Measurements from ENCODE around the gene ARL8B.

ARL8B gene

DNA sequence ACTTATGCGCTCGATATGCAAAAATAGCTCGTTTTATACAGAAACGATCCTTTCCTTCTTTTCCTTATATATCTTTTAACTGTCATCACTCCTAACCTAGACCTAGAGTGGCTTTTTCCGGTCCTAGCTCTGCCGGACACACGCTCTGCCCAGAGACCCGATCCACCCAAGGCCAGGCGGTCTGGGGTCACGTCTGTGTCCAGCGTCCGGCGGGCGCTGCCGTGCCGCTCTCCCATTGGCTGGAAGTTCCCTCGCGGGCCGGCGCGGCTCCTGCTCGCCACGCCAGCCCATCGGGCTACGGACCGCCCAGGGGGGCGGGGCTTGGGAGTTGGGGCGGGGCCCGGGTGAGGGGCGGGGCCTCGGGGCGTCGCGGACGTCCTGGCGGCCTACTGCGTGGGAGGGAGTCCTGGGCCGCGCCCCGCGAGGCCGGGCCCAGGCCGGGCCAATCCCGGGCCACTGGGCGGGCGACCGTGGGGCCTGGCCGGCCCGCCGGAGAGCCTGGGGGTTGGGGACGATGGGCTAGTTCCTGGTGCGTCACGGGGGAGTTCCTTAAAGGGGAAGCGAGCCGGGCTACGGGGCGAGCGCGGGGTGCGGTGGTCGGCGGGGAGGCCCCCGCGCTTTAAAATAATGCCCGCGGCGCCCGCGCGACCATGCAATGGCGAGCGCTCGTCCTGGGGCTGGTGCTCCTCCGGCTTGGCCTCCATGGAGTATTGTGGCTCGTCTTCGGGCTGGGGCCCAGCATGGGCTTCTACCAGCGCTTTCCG is 65.2 kb downstream of the ARL8B start, which contains the start of gene EDEM1:
Gene EDEM1 (plus strand): TSS at position 552 of the 764 bp plus-strand sequence. CDS start 99 bp downstream, at position 651.
- peak; percentile 99 for DNase-seq (ENCODE audit: low read depth)

DNA sequence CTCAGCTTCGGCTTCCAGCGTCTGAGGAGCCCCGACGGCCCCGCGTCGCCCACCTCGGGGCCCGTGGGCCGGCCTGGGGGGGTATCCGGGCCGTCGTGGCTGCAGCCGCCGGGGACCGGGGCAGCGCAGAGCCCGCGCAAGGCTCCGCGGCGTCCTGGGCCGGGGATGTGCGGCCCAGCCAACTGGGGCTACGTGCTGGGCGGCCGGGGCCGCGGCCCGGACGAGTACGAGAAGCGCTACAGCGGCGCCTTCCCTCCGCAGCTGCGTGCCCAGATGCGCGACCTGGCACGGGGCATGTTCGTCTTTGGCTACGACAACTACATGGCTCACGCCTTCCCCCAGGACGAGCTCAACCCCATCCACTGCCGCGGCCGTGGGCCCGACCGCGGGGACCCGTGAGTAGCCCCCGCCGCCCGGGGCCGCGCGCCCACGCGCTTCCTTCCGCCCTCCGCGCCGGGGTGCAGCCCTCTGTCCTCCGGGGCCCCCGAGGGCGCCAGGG is 65.9 kb downstream of the ARL8B start:
- DNase-seq (ENCODE audit: low read depth) = peak; percentile 48

DNA sequence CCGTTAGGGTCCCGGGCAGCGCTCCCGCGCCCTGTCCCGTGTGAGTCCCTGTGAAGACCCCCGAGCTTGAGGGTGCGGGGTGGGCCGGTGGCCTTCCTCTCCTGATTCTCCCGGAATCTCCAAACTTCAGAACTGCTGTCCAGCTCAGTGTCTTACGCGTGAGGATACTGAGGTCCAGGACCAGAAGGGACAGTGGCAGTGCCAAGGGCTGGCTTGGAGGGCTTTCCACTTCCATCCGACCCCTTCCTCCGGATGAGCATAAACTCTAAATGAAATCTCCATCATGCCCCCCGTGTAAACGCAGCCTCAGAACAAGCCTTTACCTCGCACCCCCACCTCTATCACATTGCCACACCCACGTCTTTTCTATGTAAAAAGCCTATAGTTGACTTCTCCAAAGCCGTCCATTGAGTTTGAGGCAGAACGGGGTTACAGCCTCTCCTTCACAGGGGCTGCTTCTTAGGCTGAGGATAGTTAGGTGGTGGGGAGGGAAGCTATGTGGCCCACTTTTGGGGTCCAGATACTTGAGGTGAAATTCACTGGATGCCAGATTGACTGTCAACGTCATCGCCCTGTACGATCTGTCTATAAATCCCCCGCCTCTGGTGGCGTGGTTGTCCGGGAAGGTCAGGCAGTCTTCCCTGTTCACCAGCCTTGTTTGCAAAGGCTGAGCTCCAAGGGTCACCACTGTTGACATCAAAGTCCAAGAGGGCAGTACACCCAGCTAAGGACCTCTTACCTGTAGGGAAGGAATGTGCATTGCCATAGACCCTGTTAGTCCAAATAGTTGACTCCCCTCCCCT is 66.5 kb downstream of the ARL8B start:
- DNase-seq (ENCODE audit: low read depth) = no peak

DNA sequence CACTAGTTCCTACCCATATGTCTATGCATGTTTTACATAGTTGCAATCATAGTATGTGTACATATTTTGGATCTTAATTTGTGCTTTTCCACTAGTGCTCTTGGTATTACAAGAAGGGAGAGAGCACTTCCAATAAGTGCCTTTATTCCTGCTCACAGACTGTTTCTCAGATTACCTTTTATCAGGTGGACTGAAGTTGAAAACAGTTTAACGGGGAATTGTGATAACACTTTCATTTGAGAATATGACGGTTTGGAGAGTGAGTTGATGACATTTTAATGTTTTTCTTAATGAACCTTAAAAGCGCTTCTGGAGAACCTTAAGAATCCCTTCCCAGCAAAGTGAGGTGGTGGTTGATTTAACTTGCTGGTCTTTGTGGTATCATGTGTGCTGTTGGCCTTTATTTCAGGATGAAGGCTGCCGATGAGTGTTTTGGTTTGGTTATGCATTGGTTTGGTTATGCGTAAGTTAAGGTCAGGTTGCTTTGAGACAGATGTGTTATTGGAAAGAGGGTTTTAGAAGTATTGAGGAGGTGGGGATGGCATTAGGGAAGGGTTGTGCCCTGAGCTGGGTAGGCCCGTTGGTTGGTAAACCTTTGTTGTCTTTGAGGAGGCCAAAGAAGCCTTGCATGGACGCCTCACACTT is 68.2 kb downstream of the ARL8B start:
- no peak for DNase-seq (ENCODE audit: low read depth)

DNA sequence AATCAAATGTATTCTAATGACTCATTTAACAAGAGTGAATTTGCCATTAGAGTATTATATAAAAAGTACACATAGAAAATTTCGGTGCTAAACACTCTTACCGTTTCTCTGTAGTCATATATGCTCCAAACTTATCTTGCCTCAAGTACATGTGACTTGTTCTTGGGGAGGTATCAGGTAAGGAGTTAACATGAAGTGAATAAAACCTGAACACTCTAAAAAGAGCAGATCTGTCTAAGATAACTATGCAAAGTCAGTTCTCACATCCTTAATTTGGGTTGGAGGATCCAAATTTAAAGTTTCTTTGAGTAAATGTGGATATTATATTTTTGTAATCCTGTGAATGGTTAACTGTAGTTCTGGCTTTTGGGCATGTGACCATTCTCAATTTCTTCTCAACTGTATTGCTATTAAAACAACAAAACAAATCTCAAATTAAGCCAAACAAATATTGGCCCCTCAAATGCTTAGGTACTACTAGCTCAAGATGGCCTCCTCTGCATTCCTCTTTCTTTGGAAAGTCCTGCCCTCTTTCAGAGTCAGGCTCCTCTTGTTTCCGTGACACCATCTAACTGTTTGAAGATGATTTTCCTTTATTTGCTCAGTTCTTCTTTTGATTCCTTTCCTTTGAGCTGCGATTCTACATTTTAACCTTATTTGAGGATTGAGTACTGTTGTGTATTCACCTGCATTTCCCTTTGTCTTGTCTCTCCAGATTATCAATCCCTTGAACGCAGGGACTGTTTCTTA is 69.6 kb downstream of the ARL8B start:
- DNase-seq (ENCODE audit: low read depth) = no peak

GRCh38 chr3:5192571-5193365 is 70.7 kb downstream of the ARL8B start:
- no peak for DNase-seq (ENCODE audit: low read depth)

DNA sequence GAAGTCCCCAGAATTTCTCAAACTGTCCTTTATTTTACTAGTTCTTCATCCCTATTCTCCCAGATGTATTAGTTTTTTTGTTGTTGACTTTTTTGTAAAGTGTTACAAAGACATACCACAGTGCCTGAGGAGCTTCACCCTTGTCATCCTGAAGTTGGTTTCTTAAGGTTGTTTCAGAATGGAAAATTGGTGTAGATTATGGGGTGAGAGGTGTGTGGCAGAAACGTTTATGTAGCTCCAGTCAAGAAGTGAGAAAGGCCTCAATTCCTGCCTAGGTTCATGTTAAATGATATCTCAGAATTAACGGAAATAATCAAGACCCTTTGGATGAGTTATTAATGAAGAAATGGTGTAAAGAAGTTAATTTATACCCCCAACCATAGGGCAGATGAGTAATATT is 72.2 kb downstream of the ARL8B start:
- no peak for DNase-seq (ENCODE audit: low read depth)

DNA sequence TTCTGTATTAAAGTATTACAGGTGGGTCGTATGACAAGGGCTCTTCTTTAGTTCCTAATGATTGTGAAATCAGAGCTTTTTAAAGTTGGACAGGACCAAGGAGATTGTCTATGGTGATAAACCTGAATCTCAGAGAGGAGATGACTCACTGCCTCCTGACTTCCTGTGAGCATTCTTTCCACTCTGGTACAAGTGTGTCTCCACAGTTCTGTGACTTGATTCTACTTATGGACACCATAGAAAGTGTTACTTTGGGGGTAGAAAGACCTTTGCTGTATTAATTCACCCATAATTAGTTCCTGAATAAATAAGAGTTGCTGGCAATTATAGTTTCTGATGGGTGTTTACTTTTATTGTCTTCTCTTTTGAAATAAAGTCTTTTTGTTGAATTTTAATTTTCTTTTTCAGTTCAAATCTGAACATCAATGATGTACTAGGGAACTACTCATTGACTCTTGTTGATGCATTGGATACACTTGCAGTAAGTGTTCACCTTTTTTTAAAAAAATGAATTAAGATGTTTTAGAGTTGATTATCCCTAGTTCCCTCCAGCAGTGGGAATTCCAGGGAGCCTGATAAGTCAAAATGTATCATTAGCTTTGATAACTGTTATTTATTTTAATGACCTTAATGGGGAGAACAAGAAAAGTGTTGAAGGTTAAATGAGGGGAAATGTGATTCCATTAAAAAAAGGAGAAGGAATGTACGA is 72.9 kb downstream of the ARL8B start:
- DNase-seq (ENCODE audit: low read depth) = no peak

DNA sequence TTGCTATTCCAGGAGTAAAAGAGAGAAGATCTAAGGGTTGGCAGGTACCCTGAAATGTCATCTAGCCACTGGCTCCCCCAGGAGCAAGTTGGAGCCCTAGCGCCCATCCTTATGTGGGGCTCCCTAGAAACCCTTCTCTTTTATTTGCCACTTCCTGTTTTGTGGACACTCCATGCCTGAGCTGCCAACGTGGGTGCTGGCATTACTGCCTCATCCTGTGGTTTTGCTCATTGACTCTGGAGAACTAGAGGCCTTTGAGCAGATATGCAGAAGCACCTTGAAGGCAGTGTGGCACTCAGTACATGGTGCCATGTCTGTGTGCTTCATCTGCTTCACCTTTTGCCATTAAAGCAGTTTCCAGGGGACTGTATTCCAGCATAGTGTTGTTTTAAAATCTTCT is 73.5 kb downstream of the ARL8B start:
- no peak for DNase-seq (ENCODE audit: low read depth)

DNA sequence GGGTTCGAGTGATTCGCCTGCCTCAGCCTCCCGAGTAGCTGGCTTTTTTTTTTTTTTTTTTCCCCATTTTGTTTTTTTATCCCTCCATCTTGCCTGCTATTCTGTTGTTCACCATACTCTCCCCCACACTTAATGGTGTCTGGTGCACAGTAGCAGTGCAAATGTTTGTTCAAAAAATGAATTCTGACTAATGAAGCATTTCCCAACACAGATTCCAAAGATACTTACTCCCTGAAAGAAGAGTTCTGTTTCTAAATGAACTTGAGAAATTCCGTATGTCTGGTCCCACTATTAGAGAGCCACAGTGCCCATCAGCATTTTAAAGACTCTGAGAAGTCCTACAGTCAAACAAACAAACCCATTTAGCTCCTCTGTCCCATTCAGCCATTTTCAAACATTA is 74.9 kb downstream of the ARL8B start:
- no peak for DNase-seq (ENCODE audit: low read depth)

DNA sequence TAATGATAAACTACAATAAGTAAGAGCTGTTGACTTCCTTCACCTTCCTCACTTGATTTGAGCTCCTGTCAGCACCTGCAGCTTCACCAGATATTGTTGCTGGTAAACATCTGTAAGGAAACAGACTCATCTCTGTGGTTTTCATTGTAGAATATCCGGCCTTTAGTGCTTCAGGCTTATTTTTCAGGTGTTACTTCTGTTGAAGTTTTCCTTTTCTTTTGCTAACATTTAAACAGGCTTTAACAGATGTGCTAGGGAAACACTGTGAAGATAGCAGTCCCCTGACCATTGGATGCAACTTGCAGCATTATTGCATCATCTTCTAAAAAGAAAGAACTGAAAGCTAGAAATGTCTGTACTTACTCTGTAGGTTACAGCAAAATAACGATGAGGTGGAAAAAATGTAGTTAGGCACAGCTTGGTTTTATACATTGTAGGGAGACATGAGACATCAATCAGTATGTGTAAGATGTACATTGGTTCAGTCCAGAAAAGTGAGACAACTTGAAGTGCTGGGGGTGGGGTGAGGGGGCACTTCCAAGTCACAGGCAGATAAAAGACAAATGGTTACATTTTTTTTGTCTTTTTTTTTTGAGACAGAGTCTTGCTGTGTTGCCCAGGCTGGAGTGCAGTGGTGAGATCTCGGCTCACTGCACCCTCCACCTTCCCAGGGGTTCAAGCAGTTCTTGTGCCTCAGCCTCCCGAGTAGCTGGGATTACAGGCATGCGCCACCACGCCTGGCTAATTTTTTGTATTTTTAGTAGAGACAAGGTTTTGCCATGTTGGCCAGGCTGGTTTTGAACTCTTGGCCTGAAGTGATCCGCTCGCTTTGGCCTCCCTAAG is 75.6 kb downstream of the ARL8B start:
- no peak for DNase-seq (ENCODE audit: low read depth)

GRCh38 chr3:5198313-5198677 is 76.2 kb downstream of the ARL8B start:
- no peak for DNase-seq (ENCODE audit: low read depth)

- no peak for DNase-seq (ENCODE audit: low read depth)
Measured at GRCh38 chr3:5198986-5199731, 77.1 kb downstream of the ARL8B start.

DNA sequence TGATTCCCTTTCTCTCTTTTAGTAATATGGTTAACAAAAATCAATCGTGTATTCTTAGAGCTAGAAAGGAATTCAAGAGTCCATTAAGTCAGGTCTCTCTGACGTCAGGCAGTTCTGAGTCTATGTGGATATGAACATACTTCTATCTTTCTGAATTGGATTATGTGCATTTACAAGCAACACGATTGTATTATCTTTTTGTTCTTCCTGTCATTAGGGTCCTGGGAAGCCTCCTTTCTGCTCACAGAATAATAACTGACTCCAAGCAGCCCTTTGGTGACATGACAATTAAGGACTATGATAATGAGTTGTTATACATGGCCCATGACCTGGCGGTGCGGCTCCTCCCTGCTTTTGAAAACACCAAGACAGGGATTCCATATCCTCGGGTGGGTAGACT is 79.4 kb downstream of the ARL8B start:
- DNase-seq (ENCODE audit: low read depth) = no peak

- no peak for DNase-seq (ENCODE audit: low read depth)
Measured at GRCh38 chr3:5202222-5202621, 80.1 kb downstream of the ARL8B start.

DNA sequence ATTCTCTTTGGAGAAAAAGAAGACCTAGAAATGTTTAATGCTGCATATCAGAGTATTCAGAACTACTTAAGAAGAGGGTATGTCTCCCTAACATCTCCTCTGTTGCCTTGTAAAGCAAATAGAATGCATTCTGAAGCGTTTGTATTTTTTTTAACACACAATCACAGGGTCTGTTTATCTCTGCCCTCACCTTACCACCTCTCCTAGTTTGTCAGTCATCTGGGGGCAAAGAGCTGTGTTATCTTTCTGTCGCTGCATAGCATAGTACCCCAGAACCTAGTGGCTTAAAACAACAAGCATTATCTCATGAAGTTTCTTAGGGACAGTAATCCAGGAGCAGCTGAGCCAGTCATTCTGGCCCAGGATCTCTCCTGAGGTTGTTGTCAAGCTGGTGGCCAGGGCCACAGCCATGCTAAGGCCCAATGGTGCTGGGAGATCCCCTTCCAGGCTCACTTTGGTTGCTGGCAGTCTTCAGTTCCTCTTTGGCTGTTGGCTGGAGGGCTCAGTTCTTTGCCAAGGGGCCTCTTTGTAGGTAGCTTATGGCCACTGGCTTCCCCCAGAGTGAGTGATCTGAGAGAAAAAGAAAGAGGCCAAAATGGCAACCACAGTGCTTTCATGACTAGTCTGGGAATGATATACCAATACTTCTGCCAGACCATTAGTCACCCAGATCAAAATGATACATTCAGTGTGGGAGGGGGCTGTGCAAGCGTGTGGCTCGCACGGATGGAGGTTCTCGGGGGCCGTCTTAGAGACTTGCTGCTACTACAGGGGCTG is 83.3 kb downstream of the ARL8B start:
- peak; percentile 50 for DNase-seq (ENCODE audit: low read depth)

GRCh38 chr3:5210926-5211325 is 88.8 kb downstream of the ARL8B start:
- DNase-seq (ENCODE audit: low read depth) = no peak

Measured in activated T-cell treated with anti-CD3 and anti-CD28 coated beads for 48 hours (primary cell).